Natural killer cell (primary cell): ENCODE results near the gene PTPN7. TPM values are rescaled to one million over a fixed set of nuclear protein-coding genes. Genes with fewer than 3 reads are reported as not detected.

Experiments used
- ATAC-seq, 3 donors: fragments of 150-1000 bp in 2 of 3; fragments of 200-7000 bp in 1 of 3; cut with Tn5 transposase; 1 replicate in 1 of 3; 2 replicates in 2 of 3; pipeline ENCODE4 v1.10.0; 2021; ENCODE audit warnings: mild to moderate bottlenecking in 2 of 3, moderate library complexity in 2 of 3
- DNase-seq, 2 donors: peaks; one replicate each; pipeline versions ENCODE4 v3.0.0 to v3.0.0-alpha.2; 2013 to 2021; ENCODE audit warnings: mixed read lengths in 1 of 2
- H3K27ac ChIP-seq: one replicate; pipeline ENCODE4 v1.5.1; 2013; ENCODE audit warnings: mild to moderate bottlenecking, low read length
- H3K27me3 ChIP-seq: one replicate; pipeline ENCODE4 v1.6.1; 2013; ENCODE audit warnings: low read length; ENCODE audit not compliant: control insufficient read depth, insufficient read depth
- H3K36me3 ChIP-seq: one replicate; pipeline ENCODE4 v1.6.1; 2013; ENCODE audit warnings: low read length; ENCODE audit not compliant: control insufficient read depth, insufficient read depth
- H3K4me1 ChIP-seq: one replicate; pipeline ENCODE4 v1.6.1; 2013; ENCODE audit warnings: low read length; ENCODE audit not compliant: control insufficient read depth, insufficient read depth
- H3K4me3 ChIP-seq: one replicate; pipeline ENCODE4 v1.5.1; 2013; ENCODE audit warnings: low read length
- H3K9me3 ChIP-seq: one replicate; pipeline ENCODE4 v1.6.1; 2013; ENCODE audit warnings: low read length; ENCODE audit not compliant: control insufficient read depth, insufficient read depth
- H3K27ac Mint-ChIP-seq, 2 donors: one replicate each; pipeline ENCODE4 v1.8.0; 2022; ENCODE audit warnings: mild to moderate bottlenecking in 2 of 2, mixed read lengths in 2 of 2, moderate library complexity in 1 of 2
- H3K27me3 Mint-ChIP-seq, 2 donors: one replicate each; pipeline ENCODE4 v1.8.0; 2022; ENCODE audit warnings: low read depth in 2 of 2, mixed read lengths in 2 of 2
- H3K36me3 Mint-ChIP-seq: one replicate; pipeline ENCODE4 v1.8.0; 2022; ENCODE audit warnings: mixed read lengths
- H3K4me1 Mint-ChIP-seq, 2 donors: one replicate each; pipeline ENCODE4 v1.8.0; 2022; ENCODE audit warnings: mixed read lengths in 2 of 2
- H3K4me3 Mint-ChIP-seq: one replicate; pipeline ENCODE4 v1.8.0; 2022; ENCODE audit warnings: mild to moderate bottlenecking, moderate library complexity, mixed read lengths
- H3K9me3 Mint-ChIP-seq, 2 donors: one replicate each; pipeline ENCODE4 v1.8.0; 2022; ENCODE audit warnings: mixed read lengths in 2 of 2
- WGBS: methylation state at CpG from one replicate; pipeline ENCODE4 v1.1.7; 2013; ENCODE audit warnings: missing lambda C conversion rate; ENCODE audit not compliant: insufficient coverage; 5-methylcytosine and 5-hydroxymethylcytosine counted together
- intact Hi-C: fragments of 100-400 bp; cut with micrococcal nuclease; formaldehyde crosslinking; loops from one replicate; pipeline ENCODE4 v1.14.2; 2022
- total RNA-seq, 4 donors: library from RNA; stranded (reverse); fragments of 120-200 nt in 1 of 4; gene quantifications; one replicate each; pipeline versions ENCODE4 v1.2.3 to v1.2.4, GENCODE V29; 2013 to 2022
- TF ChIP-seq, protein P1 (sequence below): fragments of 200-600 bp; IDR thresholded peaks from one replicate; pipeline ENCODE4 v1.8.0; 2022; ENCODE audit warnings: antibody characterized with exemption

Gene PTPN7
- total RNA-seq, 3 donors from 2014 or later (not counting 1 experiment from before 2014, with no cell fraction given) = 144 to 241 (median 196) TPM

DNA sequence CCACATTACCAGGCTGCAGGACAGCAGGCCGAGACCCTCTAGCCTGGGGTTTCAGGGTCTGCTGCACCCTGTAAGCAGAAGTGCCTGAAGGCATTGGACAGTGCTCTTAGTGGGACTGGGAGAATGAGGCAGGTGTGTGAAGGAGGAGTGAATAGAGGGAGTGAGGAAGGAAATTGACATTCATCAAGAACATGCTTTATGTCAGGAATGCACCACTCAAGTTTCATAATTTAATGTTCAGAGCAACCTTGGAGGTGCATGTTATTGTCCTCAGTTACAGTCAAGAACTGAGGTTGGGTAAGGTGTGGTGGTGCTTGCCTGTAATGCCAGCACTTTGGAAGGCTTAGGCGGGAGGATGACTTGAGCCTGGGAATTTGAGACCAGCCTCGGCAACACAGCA is 49.4 kb downstream of the PTPN7 start:
- Mint-ChIP-seq H3K36me3 (no peaks in the 10 kb centered on the region), H3K9me3 (no peaks in the 10 kb centered on the region), H3K27ac (no peak overlapping the region), H3K4me1 (no peaks in the 10 kb centered on the region), H3K4me3 (no peak overlapping the region), H3K27me3 (peaks cover 0 to 4% of the 10 kb centered on the region in 2 donors)
- DNase-seq (no peak), ATAC-seq (no peak)
- H3K27ac ChIP-seq = no peak overlapping the region
- no peaks in the 10 kb centered on the region for H3K4me1 ChIP-seq
- intact Hi-C loops = no loop called here
- TF ChIP-seq, protein P1, sequence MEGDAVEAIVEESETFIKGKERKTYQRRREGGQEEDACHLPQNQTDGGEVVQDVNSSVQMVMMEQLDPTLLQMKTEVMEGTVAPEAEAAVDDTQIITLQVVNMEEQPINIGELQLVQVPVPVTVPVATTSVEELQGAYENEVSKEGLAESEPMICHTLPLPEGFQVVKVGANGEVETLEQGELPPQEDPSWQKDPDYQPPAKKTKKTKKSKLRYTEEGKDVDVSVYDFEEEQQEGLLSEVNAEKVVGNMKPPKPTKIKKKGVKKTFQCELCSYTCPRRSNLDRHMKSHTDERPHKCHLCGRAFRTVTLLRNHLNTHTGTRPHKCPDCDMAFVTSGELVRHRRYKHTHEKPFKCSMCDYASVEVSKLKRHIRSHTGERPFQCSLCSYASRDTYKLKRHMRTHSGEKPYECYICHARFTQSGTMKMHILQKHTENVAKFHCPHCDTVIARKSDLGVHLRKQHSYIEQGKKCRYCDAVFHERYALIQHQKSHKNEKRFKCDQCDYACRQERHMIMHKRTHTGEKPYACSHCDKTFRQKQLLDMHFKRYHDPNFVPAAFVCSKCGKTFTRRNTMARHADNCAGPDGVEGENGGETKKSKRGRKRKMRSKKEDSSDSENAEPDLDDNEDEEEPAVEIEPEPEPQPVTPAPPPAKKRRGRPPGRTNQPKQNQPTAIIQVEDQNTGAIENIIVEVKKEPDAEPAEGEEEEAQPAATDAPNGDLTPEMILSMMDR = no peak
- H3K36me3 ChIP-seq = no peaks in the 10 kb centered on the region
- H3K27me3 ChIP-seq = no peaks in the 10 kb centered on the region
- WGBS = 97% methylated on average over 3 of the region's 3 CpGs
- no peaks in the 10 kb centered on the region for H3K9me3 ChIP-seq
- no peak overlapping the region for H3K4me3 ChIP-seq

DNA sequence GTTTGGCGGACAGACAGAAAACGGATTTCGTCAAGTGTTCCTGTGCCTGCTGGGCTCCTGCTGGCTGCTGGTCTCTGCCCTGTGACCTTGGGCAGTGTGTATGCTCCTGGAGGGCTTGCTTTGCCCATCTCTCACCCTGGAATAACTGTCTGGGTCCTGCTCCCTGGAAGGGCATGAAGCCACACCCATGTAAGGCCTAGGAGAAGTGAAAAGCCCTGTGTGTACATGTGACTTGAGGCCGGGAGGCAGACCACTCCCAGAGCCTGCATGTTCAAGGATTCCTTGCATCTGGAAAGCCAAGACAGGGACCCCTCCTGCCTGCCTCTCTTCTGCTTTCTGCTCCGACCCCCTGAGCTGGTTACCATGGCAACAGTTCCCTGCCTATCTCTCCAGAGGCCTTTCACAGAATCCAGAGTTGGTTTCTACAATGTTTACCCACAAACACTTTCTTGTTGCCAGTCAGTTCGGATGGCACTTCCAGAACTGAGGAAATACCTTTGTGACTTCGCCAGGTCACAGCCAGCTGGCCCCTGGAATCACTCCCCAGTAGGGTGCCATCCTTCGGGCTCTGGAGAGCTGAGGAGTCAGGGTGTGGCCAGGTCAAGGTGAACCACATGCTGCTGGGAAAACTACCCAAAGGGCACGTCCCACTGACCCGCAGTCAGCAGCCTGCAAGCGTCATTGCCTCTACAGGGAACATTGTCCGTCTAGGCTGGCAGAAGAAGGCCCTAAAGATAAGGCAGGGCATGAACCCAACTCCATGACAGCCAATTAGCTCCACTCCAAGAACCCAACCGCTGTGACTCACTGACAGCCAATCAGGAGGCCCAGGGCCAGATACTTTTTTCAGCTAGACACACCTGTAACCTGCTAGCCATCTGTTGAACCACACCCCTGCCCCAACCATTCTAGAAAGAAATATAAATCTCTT is 52.3 kb downstream of the PTPN7 start:
- H3K9me3 ChIP-seq = no peaks in the 10 kb centered on the region
- Mint-ChIP-seq H3K27me3 (no peaks in the 10 kb centered on the region), H3K4me3 (no peak overlapping the region), H3K4me1 (no peaks in the 10 kb centered on the region), H3K36me3 (no peaks in the 10 kb centered on the region), H3K27ac (no peak overlapping the region), H3K9me3 (no peaks in the 10 kb centered on the region)
- no peaks in the 10 kb centered on the region for H3K27me3 ChIP-seq
- H3K4me1 ChIP-seq = no peaks in the 10 kb centered on the region
- intact Hi-C loops = no loop called here
- H3K27ac ChIP-seq = no peak overlapping the region
- whole genome bisulfite sequencing = 89% methylated on average over 13 of the region's 13 CpGs
- DNase-seq = no peak
- H3K36me3 ChIP-seq = no peaks in the 10 kb centered on the region
- ATAC-seq = no peak
- no peak overlapping the region for H3K4me3 ChIP-seq
- TF ChIP-seq, protein P1 = no peak

DNA sequence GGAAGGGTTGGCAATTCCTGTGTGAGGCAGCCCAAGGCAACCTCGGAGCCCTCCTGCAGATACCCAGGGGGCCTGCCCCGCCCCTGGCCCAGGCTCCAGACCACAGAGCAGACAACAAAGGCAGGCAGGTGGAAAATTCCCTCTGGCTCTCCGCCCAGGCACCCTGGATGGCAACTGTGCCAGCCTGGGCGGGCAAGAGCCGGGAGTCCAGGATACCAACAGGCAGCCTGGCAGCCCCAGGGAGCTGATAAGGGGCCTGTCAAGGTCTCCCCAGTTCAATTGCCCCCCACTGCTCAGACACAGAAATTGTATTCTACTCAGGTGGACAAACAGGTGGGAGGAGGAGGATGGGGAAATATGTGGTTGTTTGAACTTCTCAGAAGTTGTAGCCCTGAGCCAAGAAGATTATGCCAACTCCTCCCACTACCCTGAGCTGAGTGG is 53.1 kb downstream of the PTPN7 start:
- H3K36me3 Mint-ChIP-seq = no peaks in the 10 kb centered on the region
- Histone ChIP-seq H3K27ac (no peak overlapping the region), H3K27me3 (no peaks in the 10 kb centered on the region), H3K9me3 (no peaks in the 10 kb centered on the region), H3K36me3 (no peaks in the 10 kb centered on the region), H3K4me3 (no peak overlapping the region), H3K4me1 (no peaks in the 10 kb centered on the region)
- H3K27ac Mint-ChIP-seq = no peak overlapping the region
- no peak for DNase-seq
- no peaks in the 10 kb centered on the region for H3K4me1 Mint-ChIP-seq
- no peaks in the 10 kb centered on the region for H3K27me3 Mint-ChIP-seq
- TF ChIP-seq, protein P1 = no peak
- H3K9me3 Mint-ChIP-seq = no peaks in the 10 kb centered on the region
- 75% methylated on average over 5 of the region's 5 CpGs for WGBS
- intact Hi-C loops = no loop called here
- no peak overlapping the region for H3K4me3 Mint-ChIP-seq
- ATAC-seq = no peak
